HG03045 (cell line): Measurements from ENCODE around the gene SYCE3.
A peak's percentile ranks its signal among the peaks of the same experiment; 100 is the strongest.
"Not testable (repeated sequence)": the region's sequence is repeated elsewhere in the genome, so short reads cannot be mapped to it uniquely, and the experiment has no call there.

Experiments used
- ATAC-seq: cut with Tn5 transposase; IDR thresholded peaks from one replicate; pipeline ENCODE4 v1.9.1; 2021; ENCODE audit warnings: mild to moderate bottlenecking, moderate library complexity; ENCODE audit not compliant: unreplicated experiment

The SYCE3 gene

GRCh38 chr22:50522806-50523438 lies 39.8 kb downstream of the SYCE3 start:
- ATAC-seq: no peak

GRCh38 chr22:50522208-50522805 lies 40.4 kb downstream of the SYCE3 start:
- ATAC-seq: no peak

- no peak for ATAC-seq
These were observed 41.0 kb downstream of the SYCE3 start for GRCh38 chr22:50521710-50522109.

- no peak for ATAC-seq
These were observed 41.8 kb downstream of the SYCE3 start for GRCh38 chr22:50520826-50521453.

GRCh38 chr22:50520184-50520583 lies 42.5 kb downstream of the SYCE3 start:
- ATAC-seq: not testable (repeated sequence)

GRCh38 chr22:50519151-50519550 lies 43.6 kb downstream of the SYCE3 start:
- ATAC-seq: no peak

GRCh38 chr22:50518606-50519005 lies 44.1 kb downstream of the SYCE3 start:
- no peak for ATAC-seq

- no peak for ATAC-seq
These were observed 45.0 kb downstream of the SYCE3 start for GRCh38 chr22:50517495-50518260.

- no peak for ATAC-seq
These were observed 45.8 kb downstream of the SYCE3 start for GRCh38 chr22:50516891-50517290.

- no peak for ATAC-seq
These were observed 46.7 kb downstream of the SYCE3 start for GRCh38 chr22:50516068-50516467.

GRCh38 chr22:50513175-50513574 lies 49.5 kb downstream of the SYCE3 start:
- ATAC-seq: no peak

GRCh38 chr22:50508897-50509296 lies 53.8 kb downstream of the SYCE3 start:
- no peak for ATAC-seq

GRCh38 chr22:50507991-50508884 lies 54.5 kb downstream of the SYCE3 start, which contains the start of gene NCAPH2:
Gene NCAPH2 (plus strand): TSS chr22:50508224. CDS start chr22:50508338, 114 bp downstream.
- ATAC-seq: peak; percentile 62

- peak; percentile 44 for ATAC-seq
These were observed 55.2 kb downstream of the SYCE3 start, which contains the start of gene LMF2 for GRCh38 chr22:50507421-50507990. Gene LMF2 (minus strand): TSS chr22:50507702. CDS start chr22:50507675, 27 bp downstream.

GRCh38 chr22:50506611-50507420 lies 55.9 kb downstream of the SYCE3 start:
- ATAC-seq: peak; percentile 4

- ATAC-seq: no peak
These were observed 56.7 kb downstream of the SYCE3 start for GRCh38 chr22:50505776-50506610.

GRCh38 chr22:50505276-50505775 lies 57.4 kb downstream of the SYCE3 start:
- no peak for ATAC-seq
